Inflammatory macrophage treated with lipopolysaccharide for 4 hours (primary cell): ENCODE measurements around the gene COL16A1.

Experiments
- DNase-seq: peaks from one replicate; pipeline ENCODE4 v3.0.0-alpha.2; 2020

The COL16A1 gene

DNA sequence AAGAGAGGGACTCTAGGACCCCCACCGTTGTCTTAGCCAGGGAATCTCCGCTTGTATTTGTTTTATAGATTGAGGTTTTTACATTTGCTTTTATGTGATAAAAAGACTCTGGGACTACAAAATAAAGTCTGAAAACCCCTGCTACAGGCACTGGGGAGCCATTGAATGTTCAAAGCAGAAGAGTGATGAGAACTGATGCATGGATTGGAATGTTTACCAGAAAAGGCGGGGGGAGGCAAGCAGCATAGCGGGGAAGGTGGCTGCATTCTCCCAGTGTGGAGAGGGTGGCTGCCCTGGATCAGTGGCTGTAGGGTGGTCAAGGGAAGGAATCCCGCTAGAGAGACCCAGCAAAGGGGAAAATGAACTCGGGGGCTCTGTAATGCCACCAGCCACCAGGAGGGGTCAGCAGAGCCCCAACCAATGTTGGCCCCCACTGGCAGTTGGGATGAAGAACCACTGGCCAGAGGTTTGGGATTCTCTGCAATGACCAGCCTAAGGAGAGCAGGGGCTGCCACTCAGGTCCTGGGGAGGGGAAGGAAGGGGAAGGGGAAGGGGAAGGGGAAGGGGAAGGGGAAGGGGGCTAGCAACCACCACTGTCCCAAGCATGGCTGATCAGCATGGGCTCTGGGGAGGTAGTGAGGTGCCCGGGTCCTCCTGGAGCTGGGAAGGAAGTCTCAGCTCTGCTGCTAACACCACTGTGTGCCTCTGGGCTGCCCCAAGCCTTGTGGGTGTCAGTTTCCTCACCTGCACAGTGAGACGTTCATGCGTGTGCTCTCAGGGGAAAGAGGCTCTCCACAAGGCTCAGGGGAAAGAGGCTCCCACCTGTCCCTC, 40.0 kb downstream of the COL16A1 start:
- DNase-seq = peak; percentile 45

DNA sequence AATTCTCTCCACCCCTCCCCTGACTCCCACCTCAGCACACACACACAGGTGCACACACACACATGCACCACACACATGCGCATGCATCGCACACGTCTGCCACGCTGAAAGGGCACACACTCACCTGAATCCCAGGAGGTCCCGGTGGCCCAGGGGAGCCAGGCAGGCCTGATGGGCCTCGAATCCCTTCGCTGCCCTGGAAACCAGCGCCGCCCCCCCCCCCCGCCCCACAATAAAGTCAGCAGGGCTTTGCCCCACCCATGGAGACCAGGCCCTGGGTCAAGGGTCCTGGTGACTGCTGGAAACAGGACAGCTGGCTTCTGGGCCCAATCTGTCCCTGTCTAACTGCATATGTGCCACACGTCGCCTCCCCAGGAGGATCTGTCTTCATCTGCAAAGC, 41.4 kb downstream of the COL16A1 start:
- no peak for DNase-seq

DNA sequence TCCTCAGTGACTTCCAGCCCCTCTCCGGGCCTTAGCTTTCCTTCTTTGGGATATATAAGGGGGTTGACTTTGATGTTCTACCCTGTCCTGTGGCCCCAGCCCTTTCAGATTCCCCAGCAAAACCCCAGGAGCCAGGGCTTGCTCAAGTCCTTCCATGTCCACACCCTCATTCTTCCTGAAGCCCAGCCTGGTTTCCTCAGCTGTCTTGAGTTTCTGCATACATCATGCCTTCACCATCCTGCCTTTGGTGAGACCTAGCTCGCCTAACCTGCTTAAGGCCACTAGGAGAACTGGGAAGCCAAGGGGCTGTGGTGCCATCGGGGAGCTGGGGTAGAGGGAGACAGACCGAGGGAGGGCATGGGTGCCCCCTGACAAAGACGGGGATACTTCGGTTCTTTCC, 42.0 kb downstream of the COL16A1 start:
- no peak for DNase-seq

DNA sequence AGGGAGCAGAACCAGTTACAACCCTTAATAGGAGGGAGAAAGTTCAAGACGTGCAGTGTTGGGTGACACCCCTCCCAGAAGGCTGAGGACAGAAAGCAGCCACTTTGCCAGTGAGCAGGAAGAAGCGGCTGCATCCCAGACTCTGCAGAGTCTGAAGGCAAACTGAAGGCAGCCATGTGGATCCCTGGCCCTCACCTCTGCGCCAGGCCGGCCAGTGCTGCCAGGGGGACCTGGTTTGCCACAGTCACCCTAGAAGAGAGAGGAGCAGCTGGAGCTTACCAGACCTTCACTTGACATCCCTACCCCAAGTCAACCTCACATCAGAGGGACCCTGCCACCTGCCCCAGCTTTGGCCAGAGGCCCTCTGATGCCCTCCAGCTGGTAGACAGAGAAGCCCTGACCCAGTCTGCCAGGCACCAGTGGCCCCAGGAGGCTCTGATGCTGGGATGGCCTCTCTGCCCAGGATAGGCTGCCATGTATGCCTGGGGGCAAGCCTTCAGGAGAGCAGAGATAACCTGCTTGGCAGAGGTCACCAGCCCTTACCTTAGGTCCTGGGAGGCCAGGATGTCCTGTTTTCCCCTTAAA, 42.9 kb downstream of the COL16A1 start:
- DNase-seq = no peak

DNA sequence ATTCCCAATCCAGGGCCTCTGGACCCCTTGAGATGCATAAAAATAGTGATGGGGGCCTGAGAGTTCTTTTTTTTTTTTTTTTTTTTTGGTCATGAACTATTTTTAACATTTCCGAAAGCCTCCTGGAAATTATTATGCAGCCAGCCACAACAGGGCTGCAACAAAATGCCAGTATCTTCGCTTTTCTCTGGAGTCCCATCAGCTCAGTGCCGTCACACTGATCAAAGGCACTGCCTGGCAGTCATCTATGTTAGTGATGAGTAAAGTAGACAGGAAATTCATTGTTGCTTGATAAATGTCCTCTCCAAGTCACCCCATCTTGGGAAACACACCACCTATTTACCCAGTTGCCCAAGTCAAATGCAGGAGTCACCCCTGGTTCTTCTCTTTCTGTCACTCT, 43.9 kb downstream of the COL16A1 start:
- no peak for DNase-seq

DNA sequence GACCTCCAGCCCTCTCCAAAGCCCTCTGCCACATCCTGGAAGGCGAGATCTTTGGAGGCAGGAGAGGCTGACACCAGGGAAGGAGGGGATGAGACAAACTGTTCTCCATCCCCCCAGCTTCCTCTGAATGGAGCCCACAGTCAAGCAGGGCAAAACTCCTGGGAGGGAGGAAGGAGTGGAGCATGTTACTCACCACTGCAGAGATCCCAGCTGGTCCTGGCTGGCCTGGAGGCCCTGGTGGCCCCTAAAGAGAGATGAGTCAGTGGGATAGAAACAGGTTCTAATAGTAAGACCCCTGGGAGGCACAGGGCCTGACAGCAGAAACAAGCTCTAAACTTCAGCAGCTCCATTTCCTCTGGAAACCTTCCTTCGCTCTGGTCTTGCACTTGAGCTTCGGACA, 45.1 kb downstream of the COL16A1 start:
- no peak for DNase-seq

DNA sequence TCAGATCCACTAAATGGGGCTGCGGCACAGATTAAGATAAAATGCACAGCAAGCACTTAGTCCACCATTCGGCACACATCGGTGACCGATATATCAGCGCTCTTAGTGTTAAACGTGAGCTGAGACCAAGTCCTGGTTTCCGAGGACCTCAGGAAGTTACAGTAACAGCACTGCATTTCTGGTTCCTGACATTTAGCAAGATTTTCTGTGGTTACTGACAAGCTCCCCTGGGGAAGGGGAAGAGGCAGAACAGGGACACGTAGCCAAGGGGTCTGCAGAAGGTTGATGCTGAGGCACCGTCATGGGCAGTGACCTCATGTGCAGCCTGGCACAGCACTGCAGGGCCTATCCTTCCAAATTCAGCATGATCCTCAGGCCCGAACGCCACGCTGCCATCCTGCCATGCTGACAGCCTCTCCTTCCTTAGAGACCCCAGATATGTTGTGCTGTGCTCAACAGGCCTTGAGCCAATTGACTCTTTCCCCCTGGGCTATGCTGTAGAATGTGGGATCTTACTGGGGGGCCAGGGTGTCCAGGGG, 45.8 kb downstream of the COL16A1 start:
- no peak for DNase-seq

DNA sequence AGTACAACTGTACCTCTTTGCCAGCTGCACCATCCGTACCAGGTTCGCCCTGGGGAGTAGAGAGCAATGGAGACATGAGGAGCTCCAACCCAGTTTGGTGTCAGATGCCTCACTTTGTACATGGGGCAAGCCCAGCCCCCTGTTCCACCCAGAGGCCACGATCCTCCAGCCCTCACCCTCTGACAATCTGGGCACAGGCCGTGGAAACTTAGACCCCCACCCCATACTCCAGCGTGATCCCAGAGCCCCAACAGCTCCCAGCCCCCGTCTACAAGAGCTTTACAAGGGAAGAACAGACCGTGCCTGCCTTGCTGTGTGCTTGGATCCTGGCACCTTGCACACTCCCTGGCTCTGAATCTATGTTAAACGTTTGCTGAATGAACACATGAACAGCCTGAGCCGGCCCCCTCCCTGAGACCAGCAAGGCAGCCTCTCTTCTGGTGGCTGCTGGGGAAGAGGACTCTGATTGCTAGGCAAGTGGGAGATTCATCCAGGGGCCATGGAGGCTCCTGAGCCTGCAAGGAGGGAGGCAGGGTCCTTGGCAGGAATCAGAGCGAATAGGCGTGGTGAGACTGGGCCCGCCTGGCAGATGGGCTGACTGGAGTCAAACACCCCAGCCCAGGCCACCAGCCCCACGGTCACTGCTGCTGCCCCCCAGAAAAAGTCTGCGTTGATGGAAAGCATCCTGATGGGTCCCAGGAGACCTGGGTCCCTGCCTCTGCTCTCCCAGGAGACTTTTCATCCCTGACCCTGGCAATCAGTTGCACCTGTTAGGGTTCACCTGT, 46.6 kb downstream of the COL16A1 start:
- DNase-seq = no peak

DNA sequence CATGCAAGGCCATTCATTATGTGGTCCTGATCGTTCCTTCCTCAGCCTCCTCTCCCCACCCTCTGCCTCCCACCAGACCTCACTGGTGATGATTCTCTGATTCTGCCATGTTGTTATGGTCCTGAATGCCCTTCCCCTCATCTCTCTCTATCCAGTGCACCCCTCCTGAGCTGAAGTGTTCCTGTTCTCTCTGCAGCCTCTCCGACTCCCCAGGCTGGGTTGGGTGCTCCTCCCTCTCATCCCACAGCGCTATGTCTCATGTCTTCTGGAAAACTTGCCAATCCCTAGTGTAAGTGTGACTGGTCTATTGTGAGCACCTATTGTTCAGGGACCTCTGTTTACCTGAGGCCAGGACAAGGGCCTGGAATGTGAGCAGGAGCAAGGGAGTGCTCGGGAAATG, 48.1 kb downstream of the COL16A1 start:
- no peak for DNase-seq

DNA sequence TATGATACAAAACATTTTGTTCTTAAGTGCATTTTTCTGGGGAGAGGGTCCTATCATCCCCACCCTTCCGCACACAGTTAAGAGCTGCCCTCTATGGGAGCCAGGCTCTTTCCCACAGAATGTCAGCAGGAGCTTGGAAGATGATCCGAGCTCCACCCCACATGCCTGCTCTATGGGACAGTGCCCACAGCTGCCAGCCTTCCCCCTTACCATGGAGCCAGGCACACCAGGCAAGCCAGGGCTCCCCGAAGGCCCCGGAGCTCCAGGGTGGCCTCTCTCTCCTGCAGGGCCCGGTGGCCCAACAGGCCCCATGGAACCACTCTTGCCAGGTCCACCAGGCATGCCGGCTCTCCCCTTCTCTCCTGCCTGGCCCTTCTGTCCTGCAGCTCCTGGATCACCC, 48.7 kb downstream of the COL16A1 start:
- no peak for DNase-seq

DNA sequence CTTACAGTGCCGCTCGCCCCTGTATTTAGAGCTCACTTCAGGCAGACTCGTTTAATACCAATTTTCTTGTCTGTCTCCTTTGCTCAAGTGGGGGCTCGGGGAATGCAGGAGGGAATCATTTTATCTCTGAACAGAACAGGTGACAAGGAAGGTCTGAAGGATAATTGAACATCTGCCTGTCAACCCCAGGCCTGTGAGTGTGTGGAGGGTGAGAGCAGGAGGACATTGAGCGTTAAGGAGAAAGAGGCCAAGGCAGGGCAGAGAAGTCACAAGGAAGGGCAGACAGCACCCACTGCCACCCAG, 49.4 kb downstream of the COL16A1 start:
- no peak for DNase-seq

DNA sequence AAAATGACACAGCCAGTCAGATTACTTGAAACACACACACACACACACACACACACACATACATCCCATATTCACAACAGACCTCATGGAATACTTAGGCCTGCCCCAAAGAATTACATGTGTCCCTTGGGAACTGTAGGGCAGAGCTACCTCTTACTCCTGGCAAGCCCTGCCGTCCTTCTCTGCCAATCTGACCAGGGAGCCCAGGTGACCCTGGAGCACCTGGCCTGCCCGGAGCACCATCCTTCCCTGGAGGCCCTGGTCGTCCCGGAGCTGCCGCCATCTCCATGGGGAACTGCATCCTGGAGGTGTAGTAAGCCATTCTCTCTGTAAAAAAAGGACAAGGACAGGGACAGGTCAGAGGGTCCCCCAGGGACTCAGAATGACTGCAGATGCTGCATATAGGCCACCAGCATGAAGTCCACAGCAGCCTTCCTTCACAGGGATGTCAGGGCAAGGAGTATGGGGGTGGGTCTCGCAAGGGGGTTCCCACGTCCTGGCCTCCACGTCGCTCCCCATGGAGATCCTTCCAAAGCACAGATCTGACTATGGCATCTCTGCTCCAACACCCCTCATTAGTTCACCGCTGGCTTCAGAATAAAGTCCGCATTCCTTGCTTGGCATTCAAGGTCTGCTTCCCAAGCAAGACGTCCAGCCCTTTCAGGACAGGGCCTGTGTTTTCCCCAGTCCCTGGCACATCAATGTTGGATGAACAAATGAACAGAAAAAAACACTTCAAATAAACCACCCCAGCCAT, 49.9 kb downstream of the COL16A1 start:
- no peak for DNase-seq

DNA sequence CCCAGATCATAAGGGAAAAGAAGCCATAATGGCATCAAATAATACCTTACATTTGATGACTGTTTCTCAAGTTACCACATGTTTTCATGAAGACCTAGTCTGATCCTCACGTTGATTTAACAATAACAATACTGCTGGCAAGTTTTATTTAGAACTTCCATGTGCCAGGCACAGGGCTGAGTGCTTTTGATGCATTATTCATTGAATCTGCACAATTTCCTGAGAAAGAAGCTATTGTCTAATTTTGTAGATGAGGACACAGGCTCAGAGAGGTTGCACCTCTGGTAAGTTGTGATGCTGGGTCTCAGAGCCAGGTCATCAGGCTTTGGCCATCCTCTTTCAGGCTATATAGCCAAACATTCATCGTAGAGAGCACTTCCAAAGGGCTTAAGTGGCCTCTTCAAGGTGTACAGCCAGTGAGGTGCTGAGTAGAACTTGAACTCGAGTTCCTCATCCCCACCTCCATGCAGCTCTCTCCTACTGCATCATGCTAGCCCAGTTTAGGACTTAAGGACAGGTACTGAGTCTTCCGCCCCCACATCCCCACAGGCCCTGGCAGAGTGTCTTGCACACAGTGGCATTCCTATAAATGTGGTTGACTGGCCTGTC, 50.8 kb downstream of the COL16A1 start:
- DNase-seq = no peak

DNA sequence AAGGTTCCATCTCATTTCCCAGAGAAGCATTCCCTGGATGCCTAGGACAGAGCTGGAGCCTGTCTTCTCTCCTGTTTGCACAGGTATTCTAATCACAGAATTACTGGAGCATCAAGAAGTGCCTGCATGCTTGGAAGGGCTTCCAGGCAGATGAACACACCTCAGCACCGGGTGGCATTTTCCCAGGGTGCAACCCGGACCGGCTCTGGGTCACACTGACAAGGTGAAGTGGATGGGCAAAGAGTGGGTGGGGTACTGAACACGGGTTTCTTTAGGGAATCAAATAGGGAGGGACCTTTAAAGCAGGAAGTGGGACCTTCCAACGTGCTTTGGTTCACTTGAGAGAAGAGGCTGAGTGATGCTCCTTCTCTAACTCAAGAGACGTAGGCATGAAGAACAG, 52.1 kb downstream of the COL16A1 start:
- no peak for DNase-seq

DNA sequence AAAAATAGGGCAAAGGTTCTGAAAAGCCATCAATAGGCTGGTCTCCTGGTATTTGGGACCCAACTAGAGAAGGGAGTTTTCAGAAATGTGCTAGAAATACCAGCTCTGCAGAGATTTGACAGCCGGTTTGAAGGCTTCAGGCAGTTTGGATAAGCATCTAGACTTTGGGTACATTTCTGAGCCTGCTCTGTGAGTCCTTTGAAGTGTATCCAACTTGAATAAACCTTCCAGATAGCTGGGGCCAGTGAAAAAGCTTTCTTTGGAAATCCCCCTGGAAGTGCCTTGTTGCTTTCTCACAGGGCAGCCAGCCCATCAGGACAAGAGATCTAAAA, 52.8 kb downstream of the COL16A1 start:
- DNase-seq = no peak

DNA sequence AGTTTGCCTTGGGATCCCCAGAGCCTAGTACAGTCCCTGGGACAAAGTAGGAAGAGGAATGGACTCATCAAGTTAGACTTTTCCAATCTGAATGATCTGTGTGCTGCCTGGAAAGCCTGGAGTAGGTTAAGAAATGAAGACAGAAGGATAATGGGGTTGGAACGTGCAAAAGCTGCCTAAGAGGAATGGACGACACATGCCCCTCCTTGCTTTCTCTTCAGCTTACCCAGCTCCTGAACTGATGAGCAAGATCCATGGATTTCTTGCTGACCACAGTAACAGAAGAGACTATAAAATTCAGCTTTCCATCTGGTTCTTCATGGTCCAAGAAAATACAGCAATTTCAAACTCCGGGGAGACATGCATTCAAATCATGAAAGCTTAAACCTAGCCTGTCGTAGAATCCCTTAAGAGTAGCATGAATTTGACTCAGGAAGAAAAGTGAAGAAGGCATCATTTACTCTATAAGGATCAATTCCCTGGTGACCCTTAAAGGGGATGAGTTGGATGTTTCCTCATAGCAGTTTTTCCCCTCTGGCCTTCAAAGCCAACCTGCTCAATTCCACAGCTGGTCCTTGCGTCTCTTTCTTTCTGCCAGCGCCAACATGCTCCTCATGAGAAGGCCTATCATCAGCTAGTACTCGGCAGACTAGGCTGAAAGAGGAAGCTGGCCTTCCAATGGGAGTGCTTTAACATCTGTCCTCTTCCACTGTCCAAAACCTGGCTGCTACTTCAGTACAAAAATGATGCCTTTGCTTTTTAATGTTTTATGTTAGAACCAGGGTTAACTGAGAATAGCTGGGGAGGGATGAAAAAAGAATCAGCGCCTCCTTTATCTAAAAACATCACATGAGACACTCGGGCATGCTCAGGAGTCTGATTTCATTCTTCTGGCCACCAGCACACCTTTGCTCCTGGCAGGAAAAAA, 53.4 kb downstream of the COL16A1 start:
- DNase-seq = no peak

DNA sequence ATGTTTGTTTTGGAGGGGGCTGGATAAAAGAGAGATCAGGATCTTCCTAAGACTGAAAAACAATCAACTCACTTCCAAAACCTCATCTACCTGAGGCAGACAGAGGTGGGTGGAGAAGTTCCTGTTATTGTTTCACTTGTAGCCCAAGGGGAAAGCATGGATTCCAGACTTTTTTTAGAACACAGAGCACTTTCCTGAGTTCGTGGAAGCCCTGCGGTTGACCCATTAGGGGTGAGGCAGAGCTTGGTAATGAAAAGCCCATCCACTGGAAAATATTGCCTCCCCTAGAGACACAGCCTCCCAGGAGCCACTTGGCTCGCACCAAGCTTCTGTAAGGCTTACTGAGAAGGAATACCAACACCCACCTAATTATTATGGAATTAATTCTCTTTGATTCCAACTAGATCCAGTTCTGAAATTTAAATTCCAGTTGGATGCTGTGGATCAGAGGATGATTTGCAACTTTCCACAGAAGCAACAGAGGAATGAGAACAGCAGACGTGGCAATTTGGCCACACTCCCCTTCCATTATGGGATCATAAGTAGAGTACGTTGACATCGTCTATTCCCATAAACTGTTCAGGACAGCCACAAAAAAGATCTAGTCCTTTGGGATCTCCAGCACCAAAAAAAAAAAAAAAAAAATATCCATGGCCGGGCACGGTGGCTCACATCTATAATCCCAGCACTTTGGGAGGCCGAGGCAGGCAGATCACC, 55.0 kb downstream of the COL16A1 start:
- no peak for DNase-seq

DNA sequence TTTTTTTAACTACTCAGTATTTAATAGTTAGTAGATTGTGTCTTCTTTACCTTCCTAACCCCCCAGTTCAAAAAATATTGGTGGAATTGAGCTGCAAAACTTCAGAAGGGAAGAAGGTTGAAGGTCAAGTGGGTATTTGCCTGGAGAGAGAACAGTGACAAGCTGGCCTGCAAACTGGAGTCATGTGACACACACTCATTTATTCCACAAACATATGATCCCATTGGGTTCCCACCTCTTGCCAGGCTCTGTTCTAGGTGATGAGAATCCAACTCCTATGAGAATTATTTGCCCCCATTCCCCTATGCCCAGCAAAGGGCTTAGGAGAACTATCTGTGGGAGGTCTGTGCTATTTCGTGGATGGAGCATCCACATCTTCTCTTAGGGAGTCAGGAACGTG, 55.6 kb downstream of the COL16A1 start:
- DNase-seq = no peak

DNA sequence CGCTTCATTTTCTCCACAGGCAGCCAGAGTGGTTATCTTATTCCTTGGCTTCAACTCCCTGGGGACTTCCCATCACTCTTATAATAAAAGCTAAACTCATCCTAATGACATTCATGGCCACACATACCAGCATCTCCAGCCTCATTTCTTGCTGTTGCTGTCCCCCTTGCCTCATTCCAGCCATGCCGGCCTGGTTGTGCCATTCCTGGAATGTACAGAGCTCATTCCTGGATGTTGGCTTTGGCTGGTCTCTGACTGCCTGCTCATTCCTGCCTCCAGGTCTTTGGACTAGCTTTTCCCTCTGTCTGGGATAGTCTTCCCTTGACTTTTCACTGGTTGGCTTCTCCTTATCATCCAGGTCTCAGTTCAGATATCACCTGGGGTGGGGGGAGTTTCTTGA, 56.7 kb downstream of the COL16A1 start:
- DNase-seq = no peak

DNA sequence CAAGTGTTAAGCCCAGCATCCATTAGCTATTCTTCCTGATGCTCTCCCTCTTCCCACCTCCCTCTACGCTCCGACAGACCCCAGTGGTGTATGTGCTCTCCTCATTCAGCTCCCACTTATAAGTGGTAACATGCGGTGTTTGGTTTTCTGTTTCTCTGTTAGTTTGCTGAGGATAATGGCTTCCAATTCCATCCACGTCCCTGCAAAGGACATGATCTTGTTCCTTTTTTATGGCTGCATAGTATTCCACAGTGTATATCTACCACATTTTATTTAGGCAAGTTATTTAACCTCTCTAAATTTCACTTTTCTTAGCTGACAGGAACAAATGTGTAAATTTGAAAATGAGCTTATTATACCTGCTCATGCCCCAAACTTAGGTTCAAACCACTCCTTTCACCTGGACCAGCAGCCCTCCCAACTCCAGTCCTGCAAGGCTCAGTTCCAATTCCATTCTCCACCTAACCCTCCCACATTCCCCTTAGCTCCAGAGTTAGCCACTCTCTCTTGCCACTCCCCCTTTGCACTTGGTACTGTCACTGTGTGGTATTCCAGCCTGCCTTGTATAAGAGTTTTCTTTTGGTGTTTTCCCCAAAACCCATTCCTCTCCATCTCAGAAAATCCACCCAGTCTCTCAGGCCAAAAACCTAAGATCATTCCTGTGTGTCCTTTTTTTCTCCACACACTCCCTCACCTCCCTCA, 57.4 kb downstream of the COL16A1 start:
- no peak for DNase-seq

DNA sequence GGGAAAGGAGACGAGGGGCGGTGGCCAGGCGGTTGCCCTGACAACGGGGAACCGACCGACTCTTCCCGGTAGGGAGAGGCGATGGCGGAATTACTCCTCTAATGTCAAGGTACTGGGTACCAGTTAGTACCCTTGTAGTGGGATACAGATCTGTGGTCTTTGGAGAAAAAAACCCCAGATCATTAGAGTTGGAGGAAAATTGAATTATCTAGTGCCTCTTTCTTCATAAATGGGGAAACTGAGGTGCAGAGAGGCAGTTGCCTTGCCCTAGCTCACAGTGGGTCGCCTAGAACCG, 58.6 kb downstream of the COL16A1 start:
- DNase-seq = no peak
